Eye (tissue), 1 donor: ENCODE measurements around the gene AMPH.
"Not testable (repeated sequence)": the region's sequence is repeated elsewhere in the genome, so short reads cannot be mapped to it uniquely, and the experiment has no call there.

Experiments
- DNase-seq: peaks from one replicate; pipeline ENCODE4 v3.0.0-alpha.2; 2015

AMPH gene

GRCh38 chr7:38452681-38453108, 178.5 kb downstream of the AMPH start:
- DNase-seq = peak; percentile 12

- peak; percentile 40 for DNase-seq
Measured at GRCh38 chr7:38451840-38452239, 179.3 kb downstream of the AMPH start.

- DNase-seq = no peak
Measured at GRCh38 chr7:38448584-38449234, 182.5 kb downstream of the AMPH start.

GRCh38 chr7:38448054-38448453, 183.1 kb downstream of the AMPH start:
- no peak for DNase-seq

GRCh38 chr7:38438970-38439369, 192.2 kb downstream of the AMPH start:
- DNase-seq = no peak

GRCh38 chr7:38432671-38433070, 198.5 kb downstream of the AMPH start:
- DNase-seq = no peak

- no peak for DNase-seq
Measured at GRCh38 chr7:38432080-38432479, 199.1 kb downstream of the AMPH start.

GRCh38 chr7:38429057-38429456, 202.1 kb downstream of the AMPH start:
- no peak for DNase-seq

- DNase-seq = peak; percentile 10
Measured at GRCh38 chr7:38428041-38428440, 203.1 kb downstream of the AMPH start.

- DNase-seq = no peak
Measured at GRCh38 chr7:38427279-38427955, 203.8 kb downstream of the AMPH start.

- DNase-seq = no peak
Measured at GRCh38 chr7:38425509-38425908, 205.7 kb downstream of the AMPH start.

- DNase-seq = no peak
Measured at GRCh38 chr7:38424750-38425463, 206.3 kb downstream of the AMPH start.

GRCh38 chr7:38413784-38414183, 217.4 kb downstream of the AMPH start:
- no peak for DNase-seq

- DNase-seq = no peak
Measured at GRCh38 chr7:38411404-38411803, 219.8 kb downstream of the AMPH start.

- no peak for DNase-seq
Measured at GRCh38 chr7:38410056-38410455, 221.1 kb downstream of the AMPH start.

- DNase-seq = peak; percentile 23
Measured at GRCh38 chr7:38409531-38409930, 221.6 kb downstream of the AMPH start.

GRCh38 chr7:38398725-38399321, 232.3 kb downstream of the AMPH start:
- DNase-seq = peak; percentile 58

- no peak for DNase-seq
Measured at GRCh38 chr7:38396852-38397251, 234.3 kb downstream of the AMPH start.

- not testable (repeated sequence) for DNase-seq
Measured at GRCh38 chr7:38395921-38396552, 235.1 kb downstream of the AMPH start.

GRCh38 chr7:38394660-38395059, 236.5 kb downstream of the AMPH start:
- no peak for DNase-seq

- DNase-seq = no peak
Measured at GRCh38 chr7:38393874-38394273, 237.3 kb downstream of the AMPH start.

- no peak for DNase-seq
Measured at GRCh38 chr7:38391751-38392150, 239.4 kb downstream of the AMPH start.

GRCh38 chr7:38385682-38386081, 245.5 kb downstream of the AMPH start:
- no peak for DNase-seq
